DOHH2 (cell line): ENCODE results near the gene UNC5CL.

Source experiments
- CTCF ChIP-seq: fragments of 200-600 bp; sonication (generic); IDR thresholded peaks from one replicate; pipeline ENCODE4 v1.5.1; 2014; ENCODE audit warnings: antibody characterized with exemption, mild to moderate bottlenecking, low read depth, low read length; ENCODE audit not compliant: poor library complexity, severe bottlenecking
- EZH2phosphoT487 ChIP-seq: fragments of 200-600 bp; sonication (generic); IDR thresholded peaks from 2 replicates; pipeline ENCODE4 v1.6.1; 2017; ENCODE audit warnings: borderline replicate concordance, mild to moderate bottlenecking, antibody characterized with exemption, low read length, moderate library complexity, mixed read lengths

GRCh38 chr6:40998661-40999060, 40.4 kb downstream of the UNC5CL start:
- TF ChIP-seq CTCF: no peak
- no peak for TF ChIP-seq EZH2phosphoT487
